Dedifferentiated amniotic fluid mesenchymal stem cell (primary cell): ENCODE data around the gene GTF3C5.
"Not testable (repeated sequence)": the region's sequence is repeated elsewhere in the genome, so short reads cannot be mapped to it uniquely, and the experiment has no call there.

Experiments used
- DNase-seq: peaks from one replicate; pipeline ENCODE4 v3.0.0-alpha.2; 2016; ENCODE audit errors: extremely low spot score

GTF3C5 gene

DNA sequence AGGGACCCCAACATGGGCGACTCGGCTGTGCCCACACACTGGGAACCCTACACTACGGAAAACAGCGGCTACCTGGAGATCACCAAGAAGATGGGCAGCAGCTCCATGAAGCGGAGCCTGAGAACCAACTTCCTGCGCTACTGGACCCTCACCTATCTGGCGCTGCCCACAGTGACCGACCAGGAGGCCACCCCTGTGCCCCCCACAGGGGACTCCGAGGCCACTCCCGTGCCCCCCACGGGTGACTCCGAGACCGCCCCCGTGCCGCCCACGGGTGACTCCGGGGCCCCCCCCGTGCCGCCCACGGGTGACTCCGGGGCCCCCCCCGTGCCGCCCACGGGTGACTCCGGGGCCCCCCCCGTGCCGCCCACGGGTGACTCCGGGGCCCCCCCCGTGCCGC is 40.2 kb downstream of the GTF3C5 start:
- DNase-seq = not testable (repeated sequence)

- no peak for DNase-seq
These were observed 40.8 kb downstream of the GTF3C5 start for GRCh38 chr9:133071484-133072150.

DNA sequence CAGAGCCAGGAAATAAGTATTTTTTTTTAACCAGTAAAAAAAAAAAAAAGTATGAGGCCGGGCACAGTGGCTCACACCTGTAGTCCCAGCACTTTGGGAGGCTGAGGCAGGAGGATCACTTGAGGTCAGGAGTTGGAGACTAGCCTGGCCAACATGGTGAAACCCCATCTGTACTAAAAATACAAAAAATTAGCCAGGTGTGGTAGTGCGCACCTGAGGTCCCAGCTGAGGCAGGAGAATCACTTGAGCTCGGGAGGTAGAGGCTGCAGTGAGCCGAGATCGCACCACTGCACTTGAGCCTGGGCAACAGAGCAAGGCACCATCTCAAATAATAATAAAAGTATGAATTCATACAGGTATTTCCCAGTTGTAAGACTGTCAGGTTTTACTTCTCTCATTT is 41.4 kb downstream of the GTF3C5 start:
- DNase-seq = not testable (repeated sequence)

- no peak for DNase-seq
These were observed 42.6 kb downstream of the GTF3C5 start for GRCh38 chr9:133073086-133074014.

- DNase-seq = no peak
These were observed 43.4 kb downstream of the GTF3C5 start for GRCh38 chr9:133074111-133074651.

- DNase-seq = peak; percentile 67
These were observed 45.3 kb downstream of the GTF3C5 start for GRCh38 chr9:133075925-133076630.

DNA sequence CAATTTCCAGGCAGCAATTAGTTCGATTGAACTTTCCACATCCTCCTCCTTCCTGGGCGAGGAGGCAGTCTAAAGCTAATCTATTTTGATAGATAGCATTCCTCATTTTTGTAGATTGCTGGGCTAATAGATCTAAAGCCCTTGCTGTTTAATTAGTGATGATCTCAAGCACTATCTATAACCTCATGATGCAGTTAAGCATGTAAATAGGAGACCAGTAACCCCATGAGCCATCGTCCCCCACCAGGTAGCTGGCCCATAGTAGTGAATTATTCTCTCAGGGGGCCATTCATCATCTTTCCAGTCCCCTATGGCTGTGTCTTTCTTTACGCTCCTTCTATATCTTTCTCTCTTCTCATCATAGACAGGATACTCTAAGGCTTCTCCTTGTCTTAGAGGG is 45.9 kb downstream of the GTF3C5 start:
- DNase-seq = no peak

DNA sequence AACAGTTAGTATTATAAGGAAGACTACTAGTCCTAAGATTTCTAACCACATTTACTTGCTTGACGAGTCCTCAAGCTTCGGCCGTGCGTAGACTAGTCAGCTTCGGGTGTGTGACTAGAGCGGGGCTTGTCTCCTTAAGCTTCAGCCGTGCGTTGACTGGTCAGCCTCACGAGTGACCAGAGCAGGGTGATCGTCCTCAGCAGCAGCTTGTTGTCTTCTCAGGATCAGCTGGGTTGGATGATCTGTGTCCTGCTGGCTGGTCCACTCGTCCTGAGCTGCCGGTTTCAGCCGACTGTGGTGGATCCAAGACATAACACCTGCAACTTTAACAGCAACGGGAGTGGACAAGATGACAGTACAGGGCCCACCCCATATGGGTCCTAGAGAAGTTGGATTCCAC is 47.7 kb downstream of the GTF3C5 start:
- DNase-seq = no peak

- no peak for DNase-seq
These were observed 49.4 kb downstream of the GTF3C5 start for GRCh38 chr9:133080161-133080560.

GRCh38 chr9:133080786-133081779 is 50.3 kb downstream of the GTF3C5 start:
- DNase-seq = not testable (repeated sequence)

DNA sequence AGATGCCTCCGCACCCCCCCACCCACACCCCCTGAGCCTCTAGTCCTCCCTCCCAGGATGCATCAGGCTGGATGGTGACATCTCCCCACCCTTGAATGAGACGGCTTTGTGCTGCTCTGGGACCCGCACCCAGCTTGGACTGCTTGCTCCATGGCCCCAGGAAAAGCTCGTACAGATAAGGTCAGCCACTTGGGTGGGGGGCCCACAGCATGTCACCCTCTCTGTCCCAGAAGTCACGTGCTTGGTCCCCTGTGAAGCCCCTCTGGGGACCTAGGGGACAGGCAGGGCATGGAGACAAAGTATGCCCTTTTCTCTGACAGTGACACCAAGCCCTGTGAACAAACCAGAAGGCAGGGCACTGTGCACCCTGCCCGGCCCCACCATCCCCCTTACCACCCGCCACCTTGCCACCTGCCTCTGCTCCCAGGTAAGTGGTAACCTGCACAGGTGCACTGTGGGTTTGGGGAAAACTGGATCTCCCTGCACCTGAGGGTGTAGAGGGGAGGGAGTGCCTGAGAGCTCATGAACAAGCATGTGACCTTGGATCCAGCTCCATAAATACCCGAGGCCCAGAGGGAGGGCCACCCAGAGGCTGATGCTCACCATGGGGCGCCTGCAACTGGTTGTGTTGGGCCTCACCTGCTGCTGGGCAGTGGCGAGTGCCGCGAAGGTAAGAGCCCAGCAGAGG is 51.3 kb downstream of the GTF3C5 start:
- not testable (repeated sequence) for DNase-seq

DNA sequence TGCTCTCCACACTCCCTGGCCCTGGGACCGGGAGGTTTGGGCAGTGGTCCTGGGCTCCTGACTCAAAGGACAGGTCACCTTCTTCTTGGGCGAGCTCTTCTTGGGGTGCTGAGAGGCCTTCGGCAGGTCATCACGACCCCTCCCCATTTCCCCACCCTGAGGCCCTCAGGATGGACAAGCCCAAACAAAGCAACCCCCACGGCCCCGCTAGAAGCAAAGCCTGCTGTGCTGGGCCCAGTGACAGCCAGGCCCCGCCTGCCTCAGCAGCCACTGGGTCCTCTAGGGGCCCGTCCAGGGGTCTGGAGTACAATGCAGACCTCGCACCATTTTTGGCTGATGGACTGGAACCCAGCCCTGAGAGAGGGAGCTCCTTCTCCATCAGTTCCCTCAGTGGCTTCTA is 52.9 kb downstream of the GTF3C5 start:
- not testable (repeated sequence) for DNase-seq

DNA sequence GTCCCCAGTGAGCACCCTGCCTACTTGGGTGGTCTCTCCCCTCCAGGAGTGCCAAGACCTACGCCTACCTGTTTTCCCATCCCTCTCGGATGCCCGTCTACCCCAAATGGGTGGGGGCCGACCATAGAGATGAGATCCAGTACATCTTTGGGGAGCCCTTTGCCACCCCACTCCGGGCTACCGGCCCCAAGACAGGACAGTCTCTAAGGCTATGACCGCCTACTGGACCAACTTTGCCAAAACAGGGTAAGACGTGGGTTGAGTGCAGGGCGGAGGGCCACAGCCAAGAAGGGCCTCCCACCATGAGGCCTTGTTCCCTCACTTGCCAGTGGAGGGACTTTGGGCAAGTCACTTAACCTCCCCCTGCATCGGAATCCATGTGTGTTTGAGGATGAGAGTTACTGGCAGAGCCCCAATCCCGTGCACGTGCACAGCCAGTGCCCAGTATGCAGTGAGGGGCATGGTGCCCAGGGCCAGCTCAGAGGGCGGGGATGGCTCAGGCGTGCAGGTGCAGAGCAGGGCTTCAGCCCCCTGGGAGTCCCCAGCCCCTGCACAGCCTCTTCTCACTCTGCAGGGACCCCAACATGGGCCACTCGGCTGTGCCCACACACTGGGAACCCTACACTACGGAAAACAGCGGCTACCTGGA is 55.5 kb downstream of the GTF3C5 start:
- DNase-seq = not testable (repeated sequence)

DNA sequence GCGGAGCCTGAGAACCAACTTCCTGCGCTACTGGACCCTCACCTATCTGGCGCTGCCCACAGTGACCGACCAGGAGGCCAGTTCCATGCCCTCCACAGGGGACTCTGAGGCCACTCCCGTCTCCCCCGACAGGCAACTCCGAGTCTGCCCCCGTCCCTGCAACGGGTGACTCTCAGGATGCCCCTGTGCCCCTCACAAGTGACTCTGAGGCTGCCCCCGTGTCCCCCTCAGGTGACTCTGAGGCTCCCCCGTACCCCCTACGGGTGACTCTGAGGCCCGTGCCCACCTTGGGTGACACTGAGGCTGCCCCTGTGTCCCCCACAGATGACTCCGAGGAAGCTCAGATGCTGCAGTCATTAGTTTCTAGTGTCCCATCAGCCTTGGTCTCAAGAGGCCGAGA is 56.1 kb downstream of the GTF3C5 start:
- DNase-seq = no peak

- DNase-seq = no peak
These were observed 56.8 kb downstream of the GTF3C5 start for GRCh38 chr9:133087429-133088145.

DNA sequence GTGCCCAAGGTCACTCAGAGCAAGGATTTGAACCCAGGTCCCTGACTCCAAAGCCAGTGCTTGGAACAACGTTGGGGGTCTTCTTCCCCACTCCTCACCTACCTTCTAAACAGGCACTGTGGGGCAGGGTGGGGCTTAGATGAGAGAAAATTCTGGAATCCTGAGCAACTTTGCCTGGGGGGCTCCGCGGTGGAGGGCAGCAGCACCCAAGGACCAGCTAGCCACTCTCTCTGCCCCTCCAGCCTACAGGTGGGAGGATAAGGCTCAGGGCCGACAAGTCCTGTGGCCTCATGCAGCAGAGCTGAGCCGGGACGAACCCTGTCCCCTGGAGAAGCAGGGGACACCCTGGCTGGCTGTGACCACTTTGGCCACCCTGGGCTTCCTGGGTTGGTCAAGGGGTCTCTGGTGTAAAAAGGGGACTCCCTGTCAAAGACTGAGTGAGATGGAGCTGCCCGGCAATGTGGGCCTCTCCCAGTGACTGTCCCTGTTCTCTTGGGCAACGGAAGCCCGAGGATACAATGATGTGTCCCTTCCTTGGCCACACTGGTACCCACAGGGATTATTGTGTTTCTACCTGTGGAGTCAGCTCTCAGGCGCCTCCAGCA is 57.5 kb downstream of the GTF3C5 start:
- no peak for DNase-seq

DNA sequence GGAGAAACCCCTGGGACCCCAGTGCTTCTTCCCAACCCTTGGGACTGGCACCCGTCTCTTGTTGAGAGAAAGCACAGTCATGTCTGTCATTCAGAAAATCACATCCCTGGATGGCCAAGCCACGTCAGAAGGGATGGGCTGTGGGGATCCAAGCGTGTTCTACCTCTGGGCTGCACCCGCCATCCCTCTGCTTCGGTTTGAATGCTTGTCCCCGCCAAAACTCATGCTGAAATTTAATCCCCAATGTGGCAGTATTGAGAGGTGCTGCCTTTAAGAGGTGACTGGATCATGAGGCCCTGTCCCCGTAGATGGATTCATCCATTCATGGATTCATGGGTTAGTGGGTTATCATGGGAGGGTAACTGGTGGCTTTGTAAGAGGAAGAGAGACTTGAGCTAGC is 58.0 kb downstream of the GTF3C5 start:
- DNase-seq = no peak

- DNase-seq = no peak
These were observed 58.5 kb downstream of the GTF3C5 start for GRCh38 chr9:133089271-133089671.

GRCh38 chr9:133090187-133090586 is 59.4 kb downstream of the GTF3C5 start:
- no peak for DNase-seq
